HCT116 (cell line): Measurements from ENCODE around the gene TMUB1. TPM values are rescaled to one million over a fixed set of nuclear protein-coding genes. Genes with fewer than 3 reads are reported as not detected.
A peak's percentile ranks its signal among the peaks of the same experiment; 100 is the strongest.

ENCODE experiments used
- ATAC-seq: fragments of 200-7000 bp; cut with Tn5 transposase; 2 replicates; pipeline ENCODE4 v1.9.1; 2020; ENCODE audit warnings: mild to moderate bottlenecking, moderate library complexity
- BruUV-seq: library from RNA; stranded (reverse); fragments of 400-500 nt; replicated peaks from 2 replicates; lab custom pipeline; 2021; lab: Mats Ljungman, UMichigan
- CTCF ChIA-PET: fragments of 300-600 bp; sonication (Branson Sonifier 250); formaldehyde crosslinking; loops from one replicate; lab custom pipeline; 2021; ENCODE audit warnings: antibody characterized with exemption; lab: Charles Lee
- POLR2A ChIA-PET: fragments of 300-600, 350-600 bp; sonication (Branson Sonifier 250); formaldehyde crosslinking; loops from one replicate; lab custom pipeline; 2021; ENCODE audit warnings: antibody characterized with exemption; lab: Charles Lee
- RAD21 ChIA-PET, 2 experiments: fragments of 300-600 bp; sonication (Branson Sonifier 250); formaldehyde crosslinking; loops; one replicate each; lab custom pipeline; 2023; ENCODE audit warnings: low total read pairs in 2 of 2; ENCODE audit not compliant: uncharacterized antibody in 2 of 2, unreplicated experiment in 2 of 2, low non-redundant PET in 1 of 2; lab: Charles Lee
- DNase-seq: peaks from one replicate; pipeline ENCODE4 v3.0.0-alpha.2; 2010; ENCODE audit warnings: low read depth, low spot score
- H2AFZ ChIP-seq: fragments of 200-600 bp; shearing (Covaris generic), sonication (generic); 2 replicates; pipeline ENCODE4 v1.6.1; 2017; ENCODE audit warnings: low read depth, mixed run types, mixed read lengths, antibody characterized with exemption, low read length; ENCODE audit not compliant: poor library complexity, severe bottlenecking
- H3K27ac ChIP-seq: 2 replicates; pipeline ENCODE4 v1.5.1; 2012; ENCODE audit warnings: low read depth, low read length
- H3K27me3 ChIP-seq: fragments of 200-600 bp; sonication (generic); 2 replicates; pipeline ENCODE4 v1.6.1; 2016; ENCODE audit warnings: mixed run types, low read length, mixed read lengths; ENCODE audit not compliant: insufficient read depth
- H3K36me3 ChIP-seq, 2 experiments: fragments of 200-500 bp in 1 of 2; fragments of 200-600 bp in 1 of 2; sonication (Bioruptor generic) in 1 of 2; sonication (generic) in 1 of 2; 2 replicates each; pipeline versions ENCODE4 v1.5.1 to v1.6.1; 2014 to 2016; ENCODE audit warnings: low read length in 2 of 2, inconsistent platforms in 1 of 2, mixed read lengths in 1 of 2, mixed run types in 1 of 2; ENCODE audit not compliant: insufficient read depth in 2 of 2, control insufficient read depth in 1 of 2
- H3K4me1 ChIP-seq, 2 experiments: fragments of 200-600 bp in 1 of 2; sonication (generic) in 1 of 2; 2 replicates each; pipeline versions ENCODE4 v1.5.1 to v1.6.1; 2012 to 2017; ENCODE audit warnings: low read length in 2 of 2, inconsistent platforms in 1 of 2, mild to moderate bottlenecking in 1 of 2, mixed read lengths in 1 of 2, mixed run types in 1 of 2, moderate library complexity in 1 of 2; ENCODE audit not compliant: insufficient read depth in 2 of 2, control insufficient read depth in 1 of 2
- H3K4me2 ChIP-seq: fragments of 200-600 bp; sonication (generic); 2 replicates; pipeline ENCODE4 v1.6.1; 2017; ENCODE audit warnings: mixed run types, low read length, mixed read lengths
- H3K4me3 ChIP-seq, 2 experiments: fragments of 200-600 bp in 1 of 2; sonication (generic) in 1 of 2; replicated peaks in 1 of 2; 2 replicates each; pipeline ENCODE4 v1.5.1; 2011 to 2016; ENCODE audit warnings: low read length in 2 of 2, control low read depth in 1 of 2, low read depth in 1 of 2, mild to moderate bottlenecking in 1 of 2, mixed read lengths in 1 of 2, mixed run types in 1 of 2
- H3K79me2 ChIP-seq: fragments of 200-600 bp; sonication (generic); 2 replicates; pipeline ENCODE4 v1.6.1; 2017; ENCODE audit warnings: mild to moderate bottlenecking, mixed run types, low read length, moderate library complexity, mixed read lengths; ENCODE audit not compliant: insufficient read depth
- H3K9ac ChIP-seq: fragments of 200-600 bp; sonication (generic); 2 replicates; pipeline ENCODE4 v1.6.1; 2016; ENCODE audit warnings: low read length, mixed read lengths
- H3K9me2 ChIP-seq: fragments of 200-600 bp; sonication (generic), shearing (Covaris generic); 2 replicates; pipeline ENCODE4 v1.6.1; 2017; ENCODE audit warnings: mixed run types, mild to moderate bottlenecking, moderate library complexity; ENCODE audit not compliant: insufficient read depth
- H3K9me3 ChIP-seq, 2 experiments: fragments of 200-500 bp in 1 of 2; fragments of 200-600 bp in 1 of 2; sonication (Bioruptor generic) in 1 of 2; sonication (generic) in 1 of 2; 2 replicates each; pipeline ENCODE4 v1.6.1; 2014 to 2017; ENCODE audit warnings: low read length in 2 of 2, mixed read lengths in 2 of 2, inconsistent platforms in 1 of 2, low read depth in 1 of 2, mild to moderate bottlenecking in 1 of 2, mixed run types in 1 of 2, moderate library complexity in 1 of 2; ENCODE audit not compliant: control insufficient read depth in 1 of 2, insufficient read depth in 1 of 2
- H4K20me1 ChIP-seq: fragments of 200-600 bp; sonication (generic), shearing (Covaris generic); 2 replicates; pipeline ENCODE4 v1.6.1; 2017; ENCODE audit warnings: mixed run types, mild to moderate bottlenecking, moderate library complexity; ENCODE audit not compliant: insufficient read depth
- EZH2 ChIP-seq: fragments of 200-600 bp; sonication (generic); IDR thresholded peaks from 2 replicates; pipeline ENCODE4 v1.6.1; 2017; ENCODE audit warnings: antibody characterized with exemption, mixed run types
- POLR2AphosphoS5 ChIP-seq: IDR thresholded peaks from 2 replicates; pipeline ENCODE4 v1.6.1; 2011; ENCODE audit warnings: mild to moderate bottlenecking, low read depth, low read length, moderate library complexity
- RAD21 ChIP-seq: IDR thresholded peaks from 2 replicates; pipeline ENCODE4 v1.6.1; 2012; ENCODE audit warnings: low read depth, mild to moderate bottlenecking
- SP1 ChIP-seq: IDR thresholded peaks from 2 replicates; pipeline ENCODE4 v1.6.1; 2012; ENCODE audit warnings: low read depth
- ZFX ChIP-seq: fragments of 450-650 bp; IDR thresholded peaks from 2 replicates; pipeline ENCODE4 v1.6.1; 2017
- intact Hi-C: fragments of 100-400 bp; cut with micrococcal nuclease; formaldehyde crosslinking; loops from 2 replicates; pipeline ENCODE4 v1.10.0; 2022
- total RNA-seq: library from RNA; stranded (reverse); gene quantifications from one replicate; pipeline ENCODE4 v1.2.1, GENCODE V29; 2021; ENCODE audit not compliant: unreplicated experiment

Gene TMUB1
- total RNA-seq, 1 experiment from 2014 or later = 75.8 TPM

GRCh38 chr7:151062111-151062398 is 21.2 kb downstream of the TMUB1 start:
- intact Hi-C loops = loop anchor here (1.0 kb wide), 1 partner anchor 21 kb away; the partner anchor contains the start of gene TMUB1
- Histone ChIP-seq H3K9me2 (no peaks in the 10 kb centered on the region), H3K27ac (peak overlapping the region; percentile 87), H3K9me3 (no peaks in the 10 kb centered on the region), H3K79me2 (peaks cover 65% of the 10 kb centered on the region), H4K20me1 (no peaks in the 10 kb centered on the region), H3K27me3 (no peaks in the 10 kb centered on the region), H3K36me3 (peaks cover 14 to 17% of the 10 kb centered on the region in 2 experiments), H2AFZ (no peak overlapping the region), H3K4me1 (peaks cover 24 to 49% of the 10 kb centered on the region in 2 experiments), H3K9ac (peak overlapping the region; percentile 91), H3K4me3 (peak overlapping the region; percentile 81 to 90), H3K4me2 (peak overlapping the region; percentile 95)
- ChIA-PET RAD21 (interaction anchor here in 1 of 2 experiments (0.8 to 1.4 kb wide), 2 partner anchors 24 to 34 kb away, joined by 3 read pairs; partner anchors contain the start of genes ABCB8 and AGAP3), POLR2A (interaction anchor here (0.6 to 1.7 kb wide), 10 partner anchors 11 to 187 kb away, joined by 3 to 11 read pairs (median 6); partner anchors contain the start of genes ABCB8, AGAP3, FASTK and TMUB1), CTCF (interaction anchor here (0.7 to 2.1 kb wide), 6 partner anchors 15 to 52 kb away, joined by 3 to 8 read pairs (median 4); partner anchors contain the start of gene ABCB8)
- peak; percentile 76 for TF ChIP-seq POLR2AphosphoS5
- no peak for TF ChIP-seq RAD21
- BruUV-seq = no TSS peak
- ATAC-seq = no peak
- DNase-seq = no peak

- no peaks in the 10 kb centered on the region for H3K27me3 ChIP-seq
- TSS peak; percentile 57 for BruUV-seq
- no peak overlapping the region for H2AFZ ChIP-seq
- no peaks in the 10 kb centered on the region for H4K20me1 ChIP-seq
- intact Hi-C loops = loop anchor here (1.0 kb wide), 1 partner anchor 22 kb away; the partner anchor contains the start of gene TMUB1
- DNase-seq (no peak), ATAC-seq (no peak)
- peak overlapping the region; percentile 91 for H3K9ac ChIP-seq
- no peaks in the 10 kb centered on the region for H3K9me2 ChIP-seq
- peaks cover 62% of the 10 kb centered on the region for H3K79me2 ChIP-seq
- peaks cover 10 to 17% of the 10 kb centered on the region in 2 experiments for H3K36me3 ChIP-seq
- ChIA-PET RAD21 (interaction anchor here (0.7 to 1.3 kb wide), 4 partner anchors 15 to 52 kb away, joined by 3 read pairs; partner anchors contain the start of gene AGAP3 (in 1 of the 2)), POLR2A (interaction anchor here (0.6 to 1.7 kb wide), 14 partner anchors 12 to 55 kb away, joined by 3 to 13 read pairs (median 4); partner anchors contain the start of genes ABCB8, AGAP3, FASTK and TMUB1), CTCF (interaction anchor here (0.6 to 2.1 kb wide), 11 partner anchors 15 to 163 kb away, joined by 3 to 8 read pairs (median 3); partner anchors contain the start of genes ABCB8 and FASTK)
- H3K4me2 ChIP-seq = peak overlapping the region; percentile 95
- peaks cover 28 to 52% of the 10 kb centered on the region in 2 experiments for H3K4me1 ChIP-seq
- TF ChIP-seq SP1 = no peak
- TF ChIP-seq ZFX = peak; percentile 53; the same call in 1 of the 2 replicates
- TF ChIP-seq POLR2AphosphoS5 = peak; percentile 5; the same call in 1 of the 2 replicates
- TF ChIP-seq EZH2 = no peak
- H3K9me3 ChIP-seq = no peaks in the 10 kb centered on the region
- peak overlapping the region; percentile 81 to 90 for H3K4me3 ChIP-seq
- peak overlapping the region; percentile 87 for H3K27ac ChIP-seq
These were observed 21.8 kb downstream of the TMUB1 start for GRCh38 chr7:151061213-151062110.
